CD4-positive, alpha-beta memory T cell (primary cell): Measurements from ENCODE around the gene IFNA14. TPM values are rescaled to one million over a fixed set of nuclear protein-coding genes. Genes with fewer than 3 reads are reported as not detected.

ENCODE experiments used
- CTCF ChIA-PET: fragments of 350-600 bp; sonication (Branson Sonifier 250); formaldehyde crosslinking; loops from one replicate; lab custom pipeline; 2021; ENCODE audit warnings: inconsistent platforms; ENCODE audit not compliant: partially characterized antibody; lab: Charles Lee
- POLR2A ChIA-PET: fragments of 350-600 bp; sonication (Branson Sonifier 250); formaldehyde crosslinking; loops from one replicate; lab custom pipeline; 2021; ENCODE audit not compliant: partially characterized antibody; lab: Charles Lee
- DNase-seq, 5 donors: peaks; one replicate each; pipeline versions ENCODE4 v3.0.0 to v3.0.0-alpha.2; 2020 to 2022; ENCODE audit warnings: mixed read lengths in 1 of 5
- H3K27ac ChIP-seq: one replicate; pipeline ENCODE4 v1.7.0; 2013; ENCODE audit warnings: low read depth, low read length
- H3K27me3 ChIP-seq: 2 replicates; pipeline ENCODE4 v1.7.0; 2013; ENCODE audit warnings: mild to moderate bottlenecking, low read length, moderate library complexity; ENCODE audit not compliant: insufficient read depth
- H3K36me3 ChIP-seq: 2 replicates; pipeline ENCODE4 v1.7.0; 2013; ENCODE audit warnings: mild to moderate bottlenecking, low read length, moderate library complexity; ENCODE audit not compliant: insufficient read depth
- H3K4me1 ChIP-seq: 2 replicates; pipeline ENCODE4 v1.7.0; 2013; ENCODE audit warnings: mild to moderate bottlenecking, low read length, moderate library complexity; ENCODE audit not compliant: insufficient read depth
- H3K4me3 ChIP-seq, 2 donors: one replicate each; pipeline ENCODE4 v1.7.0; 2013; ENCODE audit warnings: low read length in 2 of 2, mild to moderate bottlenecking in 1 of 2
- H3K9me3 ChIP-seq, 2 donors: one replicate each; pipeline ENCODE4 v1.7.0; 2013; ENCODE audit warnings: low read length in 2 of 2, control low read depth in 1 of 2; ENCODE audit not compliant: control insufficient read depth in 1 of 2
- H3K27ac Mint-ChIP-seq, 7 donors: one replicate each; pipeline ENCODE4 v1.8.0; 2020 to 2021; ENCODE audit warnings: mixed read lengths in 7 of 7, mild to moderate bottlenecking in 6 of 7, inconsistent platforms in 3 of 7, moderate library complexity in 3 of 7
- H3K27me3 Mint-ChIP-seq, 2 donors: one replicate each; pipeline ENCODE4 v1.8.0; 2020 to 2021; ENCODE audit warnings: mixed read lengths in 2 of 2
- H3K36me3 Mint-ChIP-seq, 2 donors: one replicate each; pipeline ENCODE4 v1.8.0; 2020 to 2021; ENCODE audit warnings: mixed read lengths in 2 of 2, inconsistent platforms in 1 of 2, mild to moderate bottlenecking in 1 of 2
- H3K4me1 Mint-ChIP-seq, 4 donors: one replicate each; pipeline ENCODE4 v1.8.0; 2020 to 2021; ENCODE audit warnings: mixed read lengths in 4 of 4, mild to moderate bottlenecking in 1 of 4
- H3K4me3 Mint-ChIP-seq, 8 donors: one replicate each; pipeline ENCODE4 v1.8.0; 2020 to 2021; ENCODE audit warnings: mixed read lengths in 8 of 8, mild to moderate bottlenecking in 7 of 8, moderate library complexity in 6 of 8, inconsistent platforms in 3 of 8
- H3K9me3 Mint-ChIP-seq, 8 donors: one replicate each; pipeline ENCODE4 v1.8.0; 2020 to 2021; ENCODE audit warnings: mixed read lengths in 8 of 8, mild to moderate bottlenecking in 5 of 8, inconsistent platforms in 3 of 8, moderate library complexity in 1 of 8
- intact Hi-C: fragments of 100-400 bp; cut with micrococcal nuclease; formaldehyde crosslinking; loops from one replicate; pipeline ENCODE4 v1.15.1; 2023
- polyA plus RNA-seq, 2 donors: library from polyadenylated mRNA; unstranded; fragments of 300-500 nt; fragmentation: Illumina TruSeq; gene quantifications; one replicate each; pipeline ENCODE4 v1.2.3, GENCODE V29; 2021
- total RNA-seq, 2 experiments: library from RNA; stranded (reverse); gene quantifications; one replicate each; pipeline ENCODE4 v1.2.3, GENCODE V29; 2021

The IFNA14 gene
- total RNA-seq (not detected), polyA plus RNA-seq (not detected)

- Histone ChIP-seq H3K4me3 (no peak within 1 kb of the TSS), H3K27ac (no peak within 1 kb of the TSS), H3K4me1 (peaks cover 5% of the 10 kb centered on the region), H3K9me3 (no peaks in the 10 kb centered on the region), H3K27me3 (no peaks in the 10 kb centered on the region), H3K36me3 (no peaks in the 10 kb centered on the region)
- Mint-ChIP-seq H3K9me3 (peaks cover 0 to 1% (median 0%) of the 10 kb centered on the region in 8 donors), H3K36me3 (no peaks in the 10 kb centered on the region), H3K27me3 (peaks cover 2 to 15% of the 10 kb centered on the region in 2 donors), H3K4me1 (peaks cover 4 to 12% (median 7%) of the 10 kb centered on the region in 4 donors), H3K4me3 (no peak within 1 kb of the TSS), H3K27ac (no peak within 1 kb of the TSS)
- DNase-seq, result no peak
- CTCF ChIA-PET, result no interaction called here
- POLR2A ChIA-PET, result no interaction called here
- intact Hi-C loops, result loop anchor here (5.0 to 10.0 kb wide), 5 partner anchors 85 to 1212 kb away; no protein-coding TSS in a partner anchor
Observed at GRCh38 chr9:21239911-21240310, at the start of gene IFNA14. TSS of gene IFNA14 (minus strand) at chr9:21240005. CDS start at chr9:21239935, 70 bp downstream.

- DNase-seq, result no peak
- intact Hi-C loops, result no loop called here
- Histone ChIP-seq H3K27me3 (no peaks in the 10 kb centered on the region), H3K9me3 (no peaks in the 10 kb centered on the region), H3K4me3 (no peak overlapping the region), H3K4me1 (no peaks in the 10 kb centered on the region), H3K27ac (no peak overlapping the region), H3K36me3 (no peaks in the 10 kb centered on the region)
- Mint-ChIP-seq H3K9me3 (peaks cover 0 to 7% (median 0%) of the 10 kb centered on the region in 8 donors), H3K4me3 (no peak overlapping the region), H3K27ac (no peak overlapping the region), H3K4me1 (no peaks in the 10 kb centered on the region), H3K36me3 (no peaks in the 10 kb centered on the region), H3K27me3 (peaks cover 10 to 11% of the 10 kb centered on the region in 2 donors)
- ChIA-PET CTCF (no interaction called here), POLR2A (no interaction called here)
Observed at GRCh38 chr9:21287280-21287679, 47.5 kb upstream of the IFNA14 start.

- Mint-ChIP-seq H3K27ac (no peak overlapping the region), H3K27me3 (peaks cover 8 to 9% of the 10 kb centered on the region in 2 donors), H3K4me1 (no peaks in the 10 kb centered on the region), H3K4me3 (no peak overlapping the region), H3K36me3 (no peaks in the 10 kb centered on the region), H3K9me3 (peaks cover 0 to 7% (median 0%) of the 10 kb centered on the region in 8 donors)
- no peak overlapping the region for H3K27ac ChIP-seq
- H3K4me1 ChIP-seq, result no peaks in the 10 kb centered on the region
- H3K4me3 ChIP-seq, result no peak overlapping the region
- no peaks in the 10 kb centered on the region for H3K9me3 ChIP-seq
- H3K36me3 ChIP-seq, result no peaks in the 10 kb centered on the region
- POLR2A ChIA-PET, result no interaction called here
- DNase-seq, result no peak
- H3K27me3 ChIP-seq, result no peaks in the 10 kb centered on the region
- intact Hi-C loops, result no loop called here
- CTCF ChIA-PET, result no interaction called here
Observed at GRCh38 chr9:21286659-21287058, 46.9 kb upstream of the IFNA14 start.

GRCh38 chr9:21286099-21286498 lies 46.3 kb upstream of the IFNA14 start:
- H3K9me3 Mint-ChIP-seq, result peaks cover 0 to 7% (median 0%) of the 10 kb centered on the region in 8 donors
- Histone ChIP-seq H3K27me3 (no peaks in the 10 kb centered on the region), H3K9me3 (no peaks in the 10 kb centered on the region), H3K27ac (no peak overlapping the region), H3K4me1 (no peaks in the 10 kb centered on the region), H3K36me3 (no peaks in the 10 kb centered on the region), H3K4me3 (no peak overlapping the region)
- CTCF ChIA-PET, result no interaction called here
- H3K36me3 Mint-ChIP-seq, result no peaks in the 10 kb centered on the region
- DNase-seq, result no peak
- intact Hi-C loops, result no loop called here
- no peak overlapping the region for H3K27ac Mint-ChIP-seq
- no peak overlapping the region for H3K4me3 Mint-ChIP-seq
- POLR2A ChIA-PET, result no interaction called here
- no peaks in the 10 kb centered on the region for H3K4me1 Mint-ChIP-seq
- peaks cover 10 to 12% of the 10 kb centered on the region in 2 donors for H3K27me3 Mint-ChIP-seq

- H3K27ac ChIP-seq, result no peak overlapping the region
- Mint-ChIP-seq H3K9me3 (peaks cover 0 to 2% (median 0%) of the 10 kb centered on the region in 8 donors), H3K27me3 (peaks cover 11 to 18% of the 10 kb centered on the region in 2 donors), H3K27ac (no peak overlapping the region), H3K4me1 (no peaks in the 10 kb centered on the region), H3K4me3 (no peak overlapping the region), H3K36me3 (no peaks in the 10 kb centered on the region)
- H3K36me3 ChIP-seq, result no peaks in the 10 kb centered on the region
- no peaks in the 10 kb centered on the region for H3K4me1 ChIP-seq
- DNase-seq, result no peak
- POLR2A ChIA-PET, result no interaction called here
- intact Hi-C loops, result no loop called here
- no peaks in the 10 kb centered on the region for H3K27me3 ChIP-seq
- H3K4me3 ChIP-seq, result no peak overlapping the region
- H3K9me3 ChIP-seq, result no peaks in the 10 kb centered on the region
- CTCF ChIA-PET, result no interaction called here
Observed at GRCh38 chr9:21281275-21281674, 41.5 kb upstream of the IFNA14 start.

- Mint-ChIP-seq H3K4me1 (peaks cover 0 to 5% (median 4%) of the 10 kb centered on the region in 4 donors), H3K27me3 (peaks cover 7 to 14% of the 10 kb centered on the region in 2 donors), H3K4me3 (no peak overlapping the region), H3K36me3 (no peaks in the 10 kb centered on the region), H3K9me3 (peaks cover 0 to 9% (median 3%) of the 10 kb centered on the region in 8 donors), H3K27ac (no peak overlapping the region)
- H3K4me1 ChIP-seq, result no peaks in the 10 kb centered on the region
- POLR2A ChIA-PET, result no interaction called here
- no peaks in the 10 kb centered on the region for H3K36me3 ChIP-seq
- CTCF ChIA-PET, result interaction anchor here (1.3 kb wide), 1 partner anchor 55 kb away, joined by 3 read pairs; no protein-coding TSS in a partner anchor
- H3K4me3 ChIP-seq, result no peak overlapping the region
- DNase-seq, result no peak
- intact Hi-C loops, result no loop called here
- H3K27me3 ChIP-seq, result no peaks in the 10 kb centered on the region
- no peak overlapping the region for H3K27ac ChIP-seq
- no peaks in the 10 kb centered on the region for H3K9me3 ChIP-seq
Observed at GRCh38 chr9:21268347-21268657, 28.5 kb upstream of the IFNA14 start.

- peaks cover 6 to 13% of the 10 kb centered on the region in 2 donors for H3K27me3 Mint-ChIP-seq
- ChIA-PET CTCF (interaction anchor here (1.3 kb wide), 1 partner anchor 54 kb away, joined by 3 read pairs; no protein-coding TSS in a partner anchor), POLR2A (no interaction called here)
- no peaks in the 10 kb centered on the region for H3K27me3 ChIP-seq
- peaks cover 0 to 4% (median 1%) of the 10 kb centered on the region in 8 donors for H3K9me3 Mint-ChIP-seq
- no peak overlapping the region for H3K27ac Mint-ChIP-seq
- peaks cover 0 to 5% (median 4%) of the 10 kb centered on the region in 4 donors for H3K4me1 Mint-ChIP-seq
- intact Hi-C loops, result no loop called here
- no peaks in the 10 kb centered on the region for H3K36me3 ChIP-seq
- H3K4me1 ChIP-seq, result no peaks in the 10 kb centered on the region
- no peak for DNase-seq
- no peak overlapping the region for H3K4me3 ChIP-seq
- no peak overlapping the region for H3K4me3 Mint-ChIP-seq
- no peak overlapping the region for H3K27ac ChIP-seq
- H3K36me3 Mint-ChIP-seq, result no peaks in the 10 kb centered on the region
- H3K9me3 ChIP-seq, result no peaks in the 10 kb centered on the region
Observed at GRCh38 chr9:21267485-21268346, 27.9 kb upstream of the IFNA14 start.
